Lung (tissue), 12 donors: ENCODE data around the gene ABL2. TPM values are rescaled to one million over a fixed set of nuclear protein-coding genes. Genes with fewer than 3 reads are reported as not detected.

Experiments used
- ATAC-seq: fragments of 200-7000 bp; cut with Tn5 transposase; one replicate; pipeline ENCODE4 v1.9.1; 2020; ENCODE audit warnings: moderate number of reproducible peaks; ENCODE audit not compliant: insufficient read depth, low FRiP score
- DNase-seq, 3 donors: peaks; one replicate each; pipeline ENCODE4 v3.0.0-alpha.2; 2013 to 2017
- H3K27ac ChIP-seq, 2 donors: one replicate each; pipeline ENCODE4 v1.5.1; 2013; ENCODE audit warnings: mild to moderate bottlenecking in 2 of 2, moderate library complexity in 2 of 2, control low read depth in 1 of 2, inconsistent platforms in 1 of 2, low read depth in 1 of 2, low read length in 1 of 2
- H3K27me3 ChIP-seq, 3 donors: one replicate each; pipeline ENCODE4 v1.5.1; 2013; ENCODE audit warnings: low read length in 2 of 3; ENCODE audit not compliant: control insufficient read depth in 3 of 3, insufficient read depth in 3 of 3
- H3K36me3 ChIP-seq, 4 donors: one replicate each; pipeline ENCODE4 v1.5.1; 2013; ENCODE audit warnings: low read length in 4 of 4, mild to moderate bottlenecking in 1 of 4, moderate library complexity in 1 of 4; ENCODE audit not compliant: control insufficient read depth in 4 of 4, insufficient read depth in 4 of 4
- H3K4me1 ChIP-seq, 5 donors: one replicate each; pipeline ENCODE4 v1.5.1; 2013; ENCODE audit warnings: low read length in 5 of 5, mild to moderate bottlenecking in 2 of 5, moderate library complexity in 1 of 5; ENCODE audit not compliant: control insufficient read depth in 5 of 5, insufficient read depth in 5 of 5
- H3K4me3 ChIP-seq: one replicate; pipeline ENCODE4 v1.5.1; 2013; ENCODE audit warnings: mild to moderate bottlenecking, control low read depth, moderate library complexity
- H3K9ac ChIP-seq, 2 donors: one replicate each; pipeline ENCODE4 v1.5.1; 2013; ENCODE audit warnings: low read length in 2 of 2, control low read depth in 1 of 2; ENCODE audit not compliant: insufficient read depth in 1 of 2
- H3K9me3 ChIP-seq, 4 donors: one replicate each; pipeline ENCODE4 v1.5.1; 2013; ENCODE audit warnings: low read length in 3 of 4, mild to moderate bottlenecking in 1 of 4, moderate library complexity in 1 of 4; ENCODE audit not compliant: control insufficient read depth in 4 of 4, insufficient read depth in 3 of 4
- WGBS, 2 donors: extraction: QIAGEN DNeasy Blood & Tissue Kit; methylation state at CpG; one replicate each; pipeline ENCODE4 v1.1.7; 2013; 5-methylcytosine and 5-hydroxymethylcytosine counted together
- polyA plus RNA-seq, 2 donors: library from polyadenylated mRNA; stranded (reverse); fragments of 200-250 nt; gene quantifications; one replicate each; pipeline ENCODE4 v1.2.1, GENCODE V29; 2013
- total RNA-seq, 2 donors: library from RNA; depleted of rRNA in 1 of 2; stranded (reverse); fragments of >200 nt in 1 of 2; gene quantifications; one replicate each; pipeline ENCODE4 v1.2.1, GENCODE V29; 2014 to 2021
- TF ChIP-seq, protein P1 (sequence below): IDR thresholded peaks from 2 replicates; pipeline ENCODE4 v1.5.1; 2012; ENCODE audit warnings: mild to moderate bottlenecking; ENCODE audit errors: control extremely low read depth, extremely low read depth
- donor health status: control.
- donor health status: control.
- donor health status: Bipolar disorder and iron deficiency.
- donor health status: healthy.
- donor health status: DM: yes; HTN: yes; CAD: no.

ABL2 gene
- total and polyA plus RNA-seq, 4 donors = 3.3 to 27.8 (median 16.4) TPM

- Histone ChIP-seq H3K27me3 (no peaks in the 10 kb centered on the region), H3K4me3 (no peak overlapping the region), H3K36me3 (peaks cover 8 to 47% (median 23%) of the 10 kb centered on the region in 4 donors), H3K27ac (peak overlapping the region in 1 of 2 donors; percentile 15), H3K9ac (no peak overlapping the region), H3K4me1 (peaks cover 0 to 22% (median 2%) of the 10 kb centered on the region in 5 donors), H3K9me3 (no peaks in the 10 kb centered on the region)
- WGBS, 2 donors = 79 to 88% methylated on average over 4 of the region's 4 CpGs
- TF ChIP-seq, protein P1, sequence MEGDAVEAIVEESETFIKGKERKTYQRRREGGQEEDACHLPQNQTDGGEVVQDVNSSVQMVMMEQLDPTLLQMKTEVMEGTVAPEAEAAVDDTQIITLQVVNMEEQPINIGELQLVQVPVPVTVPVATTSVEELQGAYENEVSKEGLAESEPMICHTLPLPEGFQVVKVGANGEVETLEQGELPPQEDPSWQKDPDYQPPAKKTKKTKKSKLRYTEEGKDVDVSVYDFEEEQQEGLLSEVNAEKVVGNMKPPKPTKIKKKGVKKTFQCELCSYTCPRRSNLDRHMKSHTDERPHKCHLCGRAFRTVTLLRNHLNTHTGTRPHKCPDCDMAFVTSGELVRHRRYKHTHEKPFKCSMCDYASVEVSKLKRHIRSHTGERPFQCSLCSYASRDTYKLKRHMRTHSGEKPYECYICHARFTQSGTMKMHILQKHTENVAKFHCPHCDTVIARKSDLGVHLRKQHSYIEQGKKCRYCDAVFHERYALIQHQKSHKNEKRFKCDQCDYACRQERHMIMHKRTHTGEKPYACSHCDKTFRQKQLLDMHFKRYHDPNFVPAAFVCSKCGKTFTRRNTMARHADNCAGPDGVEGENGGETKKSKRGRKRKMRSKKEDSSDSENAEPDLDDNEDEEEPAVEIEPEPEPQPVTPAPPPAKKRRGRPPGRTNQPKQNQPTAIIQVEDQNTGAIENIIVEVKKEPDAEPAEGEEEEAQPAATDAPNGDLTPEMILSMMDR = no peak
- DNase-seq (no peak), ATAC-seq (no peak)
Measured at GRCh38 chr1:179095377-179095776, 134.1 kb downstream of the ABL2 start.

GRCh38 chr1:179094818-179095217 is 134.7 kb downstream of the ABL2 start:
- H3K27me3 ChIP-seq = no peaks in the 10 kb centered on the region
- no peak overlapping the region for H3K4me3 ChIP-seq
- H3K36me3 ChIP-seq = peaks cover 8 to 48% (median 23%) of the 10 kb centered on the region in 4 donors
- 60 to 87% methylated on average over 5 of the region's 5 CpGs for WGBS, 2 donors
- H3K9ac ChIP-seq = no peak overlapping the region
- no peak overlapping the region for H3K27ac ChIP-seq
- H3K4me1 ChIP-seq = peaks cover 0 to 22% (median 2%) of the 10 kb centered on the region in 5 donors
- TF ChIP-seq, protein P1 = no peak
- no peaks in the 10 kb centered on the region for H3K9me3 ChIP-seq
- ATAC-seq (no peak), DNase-seq (peak; percentile 49 to 76 (median 64))

DNA sequence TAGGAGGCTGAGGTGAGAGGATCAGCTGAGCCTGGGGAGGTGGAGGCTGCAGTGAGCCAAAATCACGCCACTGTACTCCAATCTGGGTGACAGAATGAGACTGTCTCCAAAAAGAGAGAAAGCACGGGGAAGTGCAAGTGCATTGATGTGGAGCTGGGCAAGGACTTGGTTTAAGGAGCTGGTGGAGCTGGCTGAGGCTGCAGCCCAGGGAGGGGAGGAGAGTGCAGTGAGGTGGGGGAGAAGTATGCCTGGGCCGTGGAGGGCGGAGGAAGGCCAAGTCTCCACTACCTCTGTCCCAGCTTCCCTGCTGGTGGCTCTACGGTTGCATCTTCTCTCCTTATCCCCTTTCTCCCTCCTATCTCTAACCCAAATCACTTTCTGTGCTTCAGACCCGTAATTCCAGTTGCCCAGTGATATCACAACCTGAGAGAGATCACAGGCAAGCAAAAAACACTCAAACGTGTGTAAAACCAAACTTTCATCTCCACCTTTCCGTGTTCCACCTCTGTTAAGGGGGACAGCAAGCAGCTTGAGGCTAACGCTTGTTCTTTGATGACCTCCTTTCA is 136.5 kb downstream of the ABL2 start:
- no peak overlapping the region for H3K27ac ChIP-seq
- TF ChIP-seq, protein P1 = no peak
- peaks cover 0 to 22% (median 2%) of the 10 kb centered on the region in 5 donors for H3K4me1 ChIP-seq
- no peaks in the 10 kb centered on the region for H3K27me3 ChIP-seq
- peaks cover 8 to 58% (median 23%) of the 10 kb centered on the region in 4 donors for H3K36me3 ChIP-seq
- DNase-seq (no peak), ATAC-seq (no peak)
- H3K9me3 ChIP-seq = no peaks in the 10 kb centered on the region
- WGBS, 2 donors = 89 to 92% methylated on average over 9 of the region's 9 CpGs
- no peak overlapping the region for H3K4me3 ChIP-seq
- H3K9ac ChIP-seq = no peak overlapping the region
